ENCODE results near the gene SERPINA1.

GRCh38 chr14:94341656-94342333 lies 46.6 kb downstream of the SERPINA1 start:
- TF ChIP-seq, protein P1, sequence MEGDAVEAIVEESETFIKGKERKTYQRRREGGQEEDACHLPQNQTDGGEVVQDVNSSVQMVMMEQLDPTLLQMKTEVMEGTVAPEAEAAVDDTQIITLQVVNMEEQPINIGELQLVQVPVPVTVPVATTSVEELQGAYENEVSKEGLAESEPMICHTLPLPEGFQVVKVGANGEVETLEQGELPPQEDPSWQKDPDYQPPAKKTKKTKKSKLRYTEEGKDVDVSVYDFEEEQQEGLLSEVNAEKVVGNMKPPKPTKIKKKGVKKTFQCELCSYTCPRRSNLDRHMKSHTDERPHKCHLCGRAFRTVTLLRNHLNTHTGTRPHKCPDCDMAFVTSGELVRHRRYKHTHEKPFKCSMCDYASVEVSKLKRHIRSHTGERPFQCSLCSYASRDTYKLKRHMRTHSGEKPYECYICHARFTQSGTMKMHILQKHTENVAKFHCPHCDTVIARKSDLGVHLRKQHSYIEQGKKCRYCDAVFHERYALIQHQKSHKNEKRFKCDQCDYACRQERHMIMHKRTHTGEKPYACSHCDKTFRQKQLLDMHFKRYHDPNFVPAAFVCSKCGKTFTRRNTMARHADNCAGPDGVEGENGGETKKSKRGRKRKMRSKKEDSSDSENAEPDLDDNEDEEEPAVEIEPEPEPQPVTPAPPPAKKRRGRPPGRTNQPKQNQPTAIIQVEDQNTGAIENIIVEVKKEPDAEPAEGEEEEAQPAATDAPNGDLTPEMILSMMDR (IDR thresholded peaks at IDR 0.05; ENCODE audit: borderline replicate concordance, extremely low read depth, low read length, poor library complexity, severe bottlenecking): no peak
- TF ChIP-seq EZH2 (IDR thresholded peaks at IDR 0.05; ENCODE audit: borderline replicate concordance, low read depth, low read length, severe bottlenecking): no peak

Measured in DND-41 (cell line).